ENCODE results near the gene HOXA10. TPM values are rescaled to one million over a fixed set of nuclear protein-coding genes. Genes with fewer than 3 reads are reported as not detected.

Gene HOXA10
- total RNA-seq, 3 donors from 2014 or later, result 2.3 to 21.1 (median 5.2) TPM

GRCh38 chr7:27173511-27173955, 587 bp downstream of the HOXA10 start:
- peak overlapping the region; percentile 82 to 91 for H3K27ac ChIP-seq
- peak overlapping the region; percentile 62 to 91 (median 76) for H3K4me3 ChIP-seq
- H3K27me3 ChIP-seq, result peaks cover 3 to 69% of the 10 kb centered on the region in 2 donors

GRCh38 chr7:27172823-27173510, 1.2 kb downstream of the HOXA10 start:
- Histone ChIP-seq H3K27ac (peak overlapping the region; percentile 82 to 91), H3K4me1 (no peaks in the 10 kb centered on the region), H3K36me3 (no peaks in the 10 kb centered on the region), H3K9me3 (no peaks in the 10 kb centered on the region), H3K4me3 (peak overlapping the region; percentile 62 to 91 (median 76)), H3K27me3 (peaks cover 3 to 75% of the 10 kb centered on the region in 2 donors)
- TF ChIP-seq POLR2A (IDR thresholded peaks at IDR 0.05), result no peak
- no peak for TF ChIP-seq CTCF (IDR thresholded peaks at IDR 0.05)
- peak in 1 of 3 donors; percentile 30 for TF ChIP-seq POLR2AphosphoS5 (IDR thresholded peaks at IDR 0.05)
- peak in 1 of 2 donors; percentile 59 for DNase-seq (ENCODE audit: low spot score in 2 of 2)
- intact Hi-C loops (cut with DNase I; ENCODE audit: low total_unique reads), result loop anchor here (10.0 kb wide), 1 partner anchor 1318 kb away; no protein-coding TSS in a partner anchor

More at GRCh38 chr7:27173511-27173955, 587 bp downstream of the HOXA10 start:
- TF ChIP-seq POLR2A (IDR thresholded peaks at IDR 0.05) (no peak), POLR2AphosphoS5 (IDR thresholded peaks at IDR 0.05) (peak in 1 of 3 donors; percentile 20), CTCF (IDR thresholded peaks at IDR 0.05) (no peak)
- Histone ChIP-seq H3K4me1 (no peaks in the 10 kb centered on the region), H3K36me3 (no peaks in the 10 kb centered on the region), H3K9me3 (no peaks in the 10 kb centered on the region)
- peak in 1 of 2 donors; percentile 49 for DNase-seq (ENCODE audit: low spot score in 2 of 2)
- intact Hi-C loops (cut with DNase I; ENCODE audit: low total_unique reads), result loop anchor here (10.0 kb wide), 1 partner anchor 1319 kb away; no protein-coding TSS in a partner anchor

- peaks cover 3 to 75% of the 10 kb centered on the region in 2 donors for H3K27me3 ChIP-seq
- peak overlapping the region; percentile 62 to 91 (median 76) for H3K4me3 ChIP-seq
- TF ChIP-seq CTCF (IDR thresholded peaks at IDR 0.05), result no peak
- no peak for TF ChIP-seq POLR2A (IDR thresholded peaks at IDR 0.05)
- no peak for TF ChIP-seq POLR2AphosphoS5 (IDR thresholded peaks at IDR 0.05)
- no peaks in the 10 kb centered on the region for H3K4me1 ChIP-seq
- H3K9me3 ChIP-seq, result no peaks in the 10 kb centered on the region
- DNase-seq (ENCODE audit: low spot score in 2 of 2), result peak in 1 of 2 donors; percentile 45
- peak overlapping the region; percentile 82 to 91 for H3K27ac ChIP-seq
- intact Hi-C loops (cut with DNase I; ENCODE audit: low total_unique reads), result loop anchor here (10.0 kb wide), 1 partner anchor 1318 kb away; no protein-coding TSS in a partner anchor
- H3K36me3 ChIP-seq, result no peaks in the 10 kb centered on the region
These were observed 1.8 kb downstream of the HOXA10 start for GRCh38 chr7:27172315-27172774.

GRCh38 chr7:27171637-27172314, 2.3 kb downstream of the HOXA10 start:
- peak in 1 of 2 donors; percentile 38 for DNase-seq (ENCODE audit: low spot score in 2 of 2)
- intact Hi-C loops (cut with DNase I; ENCODE audit: low total_unique reads), result loop anchor here (10.0 kb wide), 1 partner anchor 1317 kb away; no protein-coding TSS in a partner anchor
- Histone ChIP-seq H3K27me3 (peaks cover 3 to 75% of the 10 kb centered on the region in 2 donors), H3K4me3 (peak overlapping the region; percentile 62 to 91 (median 76)), H3K27ac (peak overlapping the region; percentile 89 to 91), H3K9me3 (no peaks in the 10 kb centered on the region), H3K36me3 (no peaks in the 10 kb centered on the region), H3K4me1 (no peaks in the 10 kb centered on the region)
- no peak for TF ChIP-seq CTCF (IDR thresholded peaks at IDR 0.05)
- peak in 1 of 3 donors; percentile 13 for TF ChIP-seq POLR2AphosphoS5 (IDR thresholded peaks at IDR 0.05)

Data from breast epithelium (tissue), 4 donors.